Fibroblast of the aortic adventitia (primary cell): ENCODE results near the gene KCP. TPM values are rescaled to one million over a fixed set of nuclear protein-coding genes. Genes with fewer than 3 reads are reported as not detected.

Experiments
- DNase-seq: peaks from one replicate; pipeline ENCODE4 v3.0.0-alpha.2; 2010; ENCODE audit warnings: low read depth
- H3K4me3 ChIP-seq: 2 replicates; pipeline ENCODE4 v1.5.1; 2011; ENCODE audit warnings: low read depth, mild to moderate bottlenecking, control low read depth, low read length, moderate library complexity
- CTCF ChIP-seq: IDR thresholded peaks from 2 replicates; pipeline ENCODE4 v1.5.1; 2011; ENCODE audit warnings: mild to moderate bottlenecking, low read length, control low read depth, inconsistent platforms; ENCODE audit not compliant: insufficient read depth
- total RNA-seq: library from RNA; depleted of rRNA; stranded (reverse); fragments of >200 nt; gene quantifications from 2 replicates; pipeline ENCODE4 v1.2.3, GENCODE V29; 2012; ENCODE audit warnings: low replicate concordance

KCP gene
- 0.09 and 1.6 TPM in 2 replicates for total RNA-seq

GRCh38 chr7:128910569-128910945, at the start of gene KCP:
KCP (minus strand) TSS chr7:128910709; CDS start chr7:128910676, 33 bp downstream.
- DNase-seq = no peak
- H3K4me3 ChIP-seq = peak within 1 kb of the TSS; percentile 33
- TF ChIP-seq CTCF = no peak

- H3K4me3 ChIP-seq = no peak overlapping the region
- TF ChIP-seq CTCF = no peak
- DNase-seq = no peak
Observed at GRCh38 chr7:128959296-128959695, 48.8 kb upstream of the KCP start.

- no peak for DNase-seq
- no peak for TF ChIP-seq CTCF
- H3K4me3 ChIP-seq = no peak overlapping the region
Observed at GRCh38 chr7:128955981-128956380, 45.5 kb upstream of the KCP start.

GRCh38 chr7:128954830-128955802, 44.6 kb upstream of the KCP start:
- H3K4me3 ChIP-seq = no peak overlapping the region
- no peak for TF ChIP-seq CTCF
- peak; percentile 78 for DNase-seq

- no peak for DNase-seq
- H3K4me3 ChIP-seq = no peak overlapping the region
- TF ChIP-seq CTCF = no peak
Observed at GRCh38 chr7:128954150-128954549, 43.6 kb upstream of the KCP start.

GRCh38 chr7:128951296-128951695, 40.8 kb upstream of the KCP start:
- no peak overlapping the region for H3K4me3 ChIP-seq
- DNase-seq = no peak
- TF ChIP-seq CTCF = no peak
